ENCODE results near the gene RAD18. TPM values are rescaled to one million over a fixed set of nuclear protein-coding genes. Genes with fewer than 3 reads are reported as not detected.
A peak's percentile ranks its signal among the peaks of the same experiment; 100 is the strongest.

Gene RAD18
- total RNA-seq, 2 experiments from 2014 or later: 30.9 to 31.1 TPM

GRCh38 chr3:8981700-8982099, 18.4 kb upstream of the RAD18 start:
- DNase-seq (no peak), ATAC-seq (ENCODE audit: low read depth) (no peak)
- Mint-ChIP-seq H3K36me3 (no peaks in the 10 kb centered on the region), H3K9me3 (no peaks in the 10 kb centered on the region), H3K4me3 (no peak overlapping the region), H3K4me1 (no peaks in the 10 kb centered on the region), H3K27ac (no peak overlapping the region), H3K27me3 (peaks cover 6% of the 10 kb centered on the region)
- POLR2A ChIA-PET: no interaction called here

- H3K4me1 Mint-ChIP-seq: no peaks in the 10 kb centered on the region
- DNase-seq: no peak
- POLR2A ChIA-PET: no interaction called here
- peaks cover 6% of the 10 kb centered on the region for H3K27me3 Mint-ChIP-seq
- H3K4me3 Mint-ChIP-seq: no peak overlapping the region
- H3K27ac Mint-ChIP-seq: no peak overlapping the region
- ATAC-seq (ENCODE audit: low read depth): no peak
- no peaks in the 10 kb centered on the region for H3K9me3 Mint-ChIP-seq
- H3K36me3 Mint-ChIP-seq: no peaks in the 10 kb centered on the region
Measured at GRCh38 chr3:8981296-8981695, 18.0 kb upstream of the RAD18 start.

DNA sequence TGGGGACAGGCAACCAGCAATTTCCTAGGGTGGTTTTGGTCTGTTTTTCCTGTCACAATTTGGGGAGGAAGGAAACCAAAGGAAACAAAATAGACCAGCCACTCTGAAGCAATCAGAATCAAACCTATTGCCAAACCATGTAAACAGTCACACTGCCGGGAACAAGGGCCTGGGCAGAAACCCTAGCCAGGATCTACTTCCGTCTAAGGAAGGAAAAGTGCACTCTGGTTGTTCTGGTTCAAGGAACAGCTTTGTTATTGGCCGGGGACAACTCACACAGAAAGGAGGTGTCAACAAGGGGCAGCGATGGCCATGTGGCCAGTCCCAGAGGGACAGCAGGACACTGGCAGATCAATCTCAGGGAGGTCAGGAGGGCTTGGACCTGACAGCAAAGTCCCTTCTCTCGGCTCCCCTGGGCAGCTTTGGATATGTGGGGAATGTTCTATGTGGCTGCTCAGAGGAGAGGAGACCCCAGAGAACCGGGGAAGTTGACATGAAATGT, 17.5 kb upstream of the RAD18 start:
- DNase-seq (no peak), ATAC-seq (ENCODE audit: low read depth) (no peak)
- Mint-ChIP-seq H3K27ac (no peak overlapping the region), H3K27me3 (peaks cover 6% of the 10 kb centered on the region), H3K9me3 (no peaks in the 10 kb centered on the region), H3K36me3 (no peaks in the 10 kb centered on the region), H3K4me1 (no peaks in the 10 kb centered on the region), H3K4me3 (no peak overlapping the region)
- POLR2A ChIA-PET: no interaction called here

GRCh38 chr3:8979262-8979661, 16.0 kb upstream of the RAD18 start:
- ATAC-seq (ENCODE audit: low read depth) (no peak), DNase-seq (no peak)
- Mint-ChIP-seq H3K27me3 (peaks cover 6% of the 10 kb centered on the region), H3K36me3 (no peaks in the 10 kb centered on the region), H3K9me3 (no peaks in the 10 kb centered on the region), H3K4me1 (no peaks in the 10 kb centered on the region), H3K27ac (no peak overlapping the region), H3K4me3 (no peak overlapping the region)
- POLR2A ChIA-PET: no interaction called here

DNA sequence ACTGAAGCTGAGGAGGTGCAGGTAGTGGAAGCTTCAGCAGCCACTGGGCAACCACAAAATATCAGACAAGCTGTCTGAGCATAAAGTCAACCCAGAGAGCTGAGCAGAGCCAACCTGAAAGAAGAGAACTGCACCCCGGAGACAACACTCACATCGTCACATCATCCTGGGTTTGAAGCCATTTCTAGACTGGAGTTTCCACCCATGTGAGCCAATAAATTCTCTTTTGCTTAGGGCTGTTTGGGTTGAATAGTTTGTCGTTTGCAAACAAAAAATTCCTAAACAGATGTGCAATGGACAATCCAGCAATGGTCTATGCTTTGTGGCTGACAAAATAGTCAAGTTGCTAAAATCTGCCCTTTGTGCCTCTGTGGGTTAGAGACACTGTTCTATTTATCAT, 15.3 kb upstream of the RAD18 start:
- DNase-seq: no peak
- H3K4me1 Mint-ChIP-seq: no peaks in the 10 kb centered on the region
- no peaks in the 10 kb centered on the region for H3K36me3 Mint-ChIP-seq
- POLR2A ChIA-PET: no interaction called here
- peaks cover 6% of the 10 kb centered on the region for H3K27me3 Mint-ChIP-seq
- H3K27ac Mint-ChIP-seq: no peak overlapping the region
- no peak overlapping the region for H3K4me3 Mint-ChIP-seq
- no peak for ATAC-seq (ENCODE audit: low read depth)
- no peaks in the 10 kb centered on the region for H3K9me3 Mint-ChIP-seq

DNA sequence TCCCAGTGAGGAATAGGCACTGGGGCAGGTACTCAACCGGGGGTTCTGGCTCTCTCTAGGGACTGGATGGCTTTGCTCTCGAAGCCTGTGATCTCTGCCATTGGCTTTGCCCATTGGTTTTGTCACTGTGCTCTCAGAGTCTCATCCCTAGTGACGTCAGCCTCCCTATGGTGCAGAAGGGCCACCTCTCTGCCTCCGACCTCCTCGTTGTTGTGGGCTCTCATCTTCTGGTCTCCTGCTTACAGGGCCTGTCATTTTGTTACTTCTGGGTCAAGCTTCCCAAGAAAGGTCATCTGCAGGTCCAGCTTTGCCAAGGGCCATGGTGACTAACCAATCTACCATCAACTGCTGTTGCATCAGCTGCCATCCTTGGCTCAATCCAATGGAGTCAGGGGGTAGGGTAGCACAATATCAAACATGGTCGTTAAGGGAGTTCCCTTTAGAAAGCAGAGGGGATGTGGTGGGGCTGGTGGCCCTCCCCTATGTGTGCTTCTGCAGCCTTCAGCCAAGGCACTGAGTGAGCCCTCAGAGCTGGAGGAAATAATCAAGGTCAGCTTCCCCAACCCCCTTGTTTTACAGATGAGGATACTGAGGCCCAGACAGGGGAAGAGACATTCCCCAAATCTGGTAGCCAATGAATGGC, 13.4 kb upstream of the RAD18 start:
- POLR2A ChIA-PET: no interaction called here
- Mint-ChIP-seq H3K4me1 (no peaks in the 10 kb centered on the region), H3K27me3 (peaks cover 4% of the 10 kb centered on the region), H3K27ac (no peak overlapping the region), H3K9me3 (no peaks in the 10 kb centered on the region), H3K36me3 (no peaks in the 10 kb centered on the region), H3K4me3 (no peak overlapping the region)
- DNase-seq (no peak), ATAC-seq (ENCODE audit: low read depth) (no peak)

- no peak for DNase-seq
- peaks cover 2% of the 10 kb centered on the region for H3K4me1 Mint-ChIP-seq
- POLR2A ChIA-PET: no interaction called here
- H3K36me3 Mint-ChIP-seq: no peaks in the 10 kb centered on the region
- H3K4me3 Mint-ChIP-seq: no peak overlapping the region
- ATAC-seq (ENCODE audit: low read depth): no peak
- H3K9me3 Mint-ChIP-seq: no peaks in the 10 kb centered on the region
- peaks cover 4% of the 10 kb centered on the region for H3K27me3 Mint-ChIP-seq
- no peak overlapping the region for H3K27ac Mint-ChIP-seq
Measured at GRCh38 chr3:8975081-8976020, 12.1 kb upstream of the RAD18 start.

GRCh38 chr3:8974458-8974857, 11.2 kb upstream of the RAD18 start:
- POLR2A ChIA-PET: no interaction called here
- H3K27me3 Mint-ChIP-seq: peaks cover 4% of the 10 kb centered on the region
- no peaks in the 10 kb centered on the region for H3K36me3 Mint-ChIP-seq
- no peak for ATAC-seq (ENCODE audit: low read depth)
- no peak for DNase-seq
- H3K9me3 Mint-ChIP-seq: no peaks in the 10 kb centered on the region
- H3K27ac Mint-ChIP-seq: no peak overlapping the region
- peaks cover 2% of the 10 kb centered on the region for H3K4me1 Mint-ChIP-seq
- no peak overlapping the region for H3K4me3 Mint-ChIP-seq

DNA sequence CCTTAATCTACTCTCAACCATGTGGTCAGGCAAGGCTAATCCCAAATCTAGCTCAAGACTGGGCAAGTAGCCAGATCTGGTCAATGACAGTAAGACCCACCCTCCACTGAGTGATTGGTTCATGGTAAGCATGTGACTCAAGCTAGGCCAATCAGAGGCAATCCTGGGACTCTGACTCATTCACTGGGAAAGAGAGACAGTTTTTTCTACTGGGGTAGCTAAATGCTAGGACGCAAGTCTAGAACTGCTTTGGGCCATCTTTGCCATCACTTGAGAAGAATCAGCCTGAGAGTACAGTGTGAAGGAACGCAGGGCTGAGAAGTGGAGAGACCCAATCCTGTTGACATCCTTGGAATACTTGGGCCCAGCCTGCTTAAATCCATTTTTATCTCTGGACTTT, 9.4 kb upstream of the RAD18 start:
- Mint-ChIP-seq H3K9me3 (no peaks in the 10 kb centered on the region), H3K4me3 (no peak overlapping the region), H3K27ac (no peak overlapping the region), H3K36me3 (no peaks in the 10 kb centered on the region), H3K4me1 (peaks cover 2% of the 10 kb centered on the region), H3K27me3 (peaks cover 9% of the 10 kb centered on the region)
- DNase-seq (no peak), ATAC-seq (ENCODE audit: low read depth) (no peak)
- POLR2A ChIA-PET: no interaction called here

DNA sequence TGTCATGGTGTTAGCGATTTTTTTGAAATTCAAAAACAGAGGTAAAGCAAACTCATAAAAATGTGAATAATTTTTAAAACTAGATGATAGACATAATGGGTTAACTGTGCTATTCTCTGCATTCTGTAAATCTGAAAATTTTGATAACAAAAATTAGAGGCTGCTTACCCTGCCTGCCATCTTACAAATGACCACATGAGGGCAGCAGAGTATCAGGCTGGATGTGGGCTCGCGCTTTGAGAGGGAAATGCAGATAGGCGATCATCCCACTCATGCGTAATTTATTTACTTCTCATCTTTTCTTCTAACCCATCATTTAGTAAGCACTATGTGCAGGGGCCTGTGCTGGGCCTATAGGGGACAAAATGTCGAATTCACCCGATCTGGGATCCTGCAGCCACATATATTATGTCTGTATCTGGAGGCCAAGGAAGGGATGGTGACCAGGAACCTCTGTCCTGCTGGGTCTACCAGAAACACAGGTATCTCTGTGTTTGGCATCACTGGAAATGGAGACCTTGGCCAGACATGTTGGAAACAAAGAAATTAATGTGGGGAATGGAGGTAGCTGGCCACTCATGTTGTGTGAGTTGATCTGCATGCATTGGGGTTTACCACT, 7.8 kb upstream of the RAD18 start:
- Mint-ChIP-seq H3K4me1 (peaks cover 2% of the 10 kb centered on the region), H3K27me3 (peaks cover 9% of the 10 kb centered on the region), H3K4me3 (no peak overlapping the region), H3K36me3 (no peaks in the 10 kb centered on the region), H3K9me3 (no peaks in the 10 kb centered on the region), H3K27ac (no peak overlapping the region)
- peak; percentile 66 for DNase-seq
- POLR2A ChIA-PET: no interaction called here
- ATAC-seq (ENCODE audit: low read depth): peak; percentile 62

- DNase-seq (no peak), ATAC-seq (ENCODE audit: low read depth) (no peak)
- Mint-ChIP-seq H3K27me3 (peaks cover 11% of the 10 kb centered on the region), H3K4me3 (no peak overlapping the region), H3K4me1 (peaks cover 2% of the 10 kb centered on the region), H3K27ac (no peak overlapping the region), H3K9me3 (no peaks in the 10 kb centered on the region), H3K36me3 (no peaks in the 10 kb centered on the region)
- POLR2A ChIA-PET: no interaction called here
Measured at GRCh38 chr3:8969241-8969640, 6.0 kb upstream of the RAD18 start.

- POLR2A ChIA-PET: no interaction called here
- H3K4me3 Mint-ChIP-seq: no peak overlapping the region
- no peak for ATAC-seq (ENCODE audit: low read depth)
- peaks cover 11% of the 10 kb centered on the region for H3K27me3 Mint-ChIP-seq
- DNase-seq: no peak
- no peak overlapping the region for H3K27ac Mint-ChIP-seq
- H3K9me3 Mint-ChIP-seq: no peaks in the 10 kb centered on the region
- H3K4me1 Mint-ChIP-seq: peaks cover 3% of the 10 kb centered on the region
- no peaks in the 10 kb centered on the region for H3K36me3 Mint-ChIP-seq
Measured at GRCh38 chr3:8968375-8968882, 5.2 kb upstream of the RAD18 start.

- Mint-ChIP-seq H3K9me3 (no peaks in the 10 kb centered on the region), H3K27ac (no peak overlapping the region), H3K4me3 (no peak overlapping the region), H3K36me3 (no peaks in the 10 kb centered on the region), H3K4me1 (peaks cover 4% of the 10 kb centered on the region), H3K27me3 (peaks cover 9% of the 10 kb centered on the region)
- no peak for ATAC-seq (ENCODE audit: low read depth)
- no peak for DNase-seq
- POLR2A ChIA-PET: no interaction called here
Measured at GRCh38 chr3:8967553-8967952, 4.3 kb upstream of the RAD18 start.

Data from activated naive CD8-positive, alpha-beta T cell treated with anti-CD3 and anti-CD28 coated beads, Interleukin-2, amount 10 ng/mL, durations not matched to agents 7 days and 5 days (primary cell).